Suprapubic skin (tissue), 4 donors: ENCODE measurements around the gene HTR3B. TPM values are rescaled to one million over a fixed set of nuclear protein-coding genes. Genes with fewer than 3 reads are reported as not detected.

Experiments used
- DNase-seq, 2 donors: peaks; one replicate each; pipeline ENCODE4 v3.0.0-alpha.2; 2019; ENCODE audit warnings: low spot score in 2 of 2
- H3K27ac ChIP-seq: fragments of 200-600 bp; sonication (generic); one replicate; pipeline ENCODE4 v1.5.1; 2019
- H3K27me3 ChIP-seq: fragments of 200-600 bp; sonication (generic); one replicate; pipeline ENCODE4 v1.5.1; 2019
- H3K36me3 ChIP-seq: fragments of 200-600 bp; sonication (generic); one replicate; pipeline ENCODE4 v1.5.1; 2019
- H3K4me1 ChIP-seq: fragments of 200-600 bp; sonication (generic); one replicate; pipeline ENCODE4 v1.5.1; 2019
- H3K4me3 ChIP-seq: fragments of 200-600 bp; sonication (generic); one replicate; pipeline ENCODE4 v1.5.1; 2019; ENCODE audit warnings: mild to moderate bottlenecking
- H3K9me3 ChIP-seq: fragments of 200-600 bp; sonication (generic); one replicate; pipeline ENCODE4 v1.5.1; 2019
- CTCF ChIP-seq, 2 donors: fragments of 200-600 bp in 1 of 2; fragments of 450-650 bp in 1 of 2; sonication (generic) in 1 of 2; IDR thresholded peaks; one replicate each; pipeline ENCODE4 v1.5.1; 2016 to 2019; ENCODE audit warnings: antibody characterized with exemption in 2 of 2, mild to moderate bottlenecking in 1 of 2, moderate library complexity in 1 of 2
- EP300 ChIP-seq: sonication (generic); formaldehyde crosslinking; IDR thresholded peaks from one replicate; pipeline ENCODE4 v1.6.1; 2017; ENCODE audit warnings: antibody characterized with exemption
- POLR2A ChIP-seq, 2 donors: fragments of 450-650 bp; IDR thresholded peaks; one replicate each; pipeline ENCODE4 v1.6.1; 2017; ENCODE audit warnings: antibody characterized with exemption in 2 of 2, mild to moderate bottlenecking in 2 of 2, moderate library complexity in 2 of 2
- POLR2AphosphoS5 ChIP-seq, 3 donors: sonication (generic); formaldehyde crosslinking; IDR thresholded peaks; one replicate each; pipeline ENCODE4 v1.6.1; 2017; ENCODE audit warnings: antibody characterized with exemption in 3 of 3
- WGBS: methylation state at CpG from one replicate; pipeline ENCODE4 v1.1.5; 2018; 5-methylcytosine and 5-hydroxymethylcytosine counted together
- total RNA-seq, 4 donors: library from RNA; depleted of rRNA; stranded (reverse); fragments of >200 nt; gene quantifications; one replicate each; pipeline ENCODE4 v1.1.0, GENCODE V29; 2016

HTR3B gene
- total RNA-seq, 4 donors from 2014 or later: not detected

GRCh38 chr11:113947994-113948393 is 43.4 kb downstream of the HTR3B start:
- Histone ChIP-seq H3K27me3 (peaks cover 23% of the 10 kb centered on the region), H3K27ac (no peak overlapping the region), H3K4me3 (no peak overlapping the region), H3K9me3 (no peaks in the 10 kb centered on the region), H3K4me1 (no peaks in the 10 kb centered on the region), H3K36me3 (no peaks in the 10 kb centered on the region)
- TF ChIP-seq EP300 (no peak), POLR2A (IDR thresholded peaks at IDR 0.05) (no peak), CTCF (IDR thresholded peaks at IDR 0.05) (no peak), POLR2AphosphoS5 (IDR thresholded peaks at IDR 0.05) (no peak)
- no peak for DNase-seq
- 59% methylated on average over 4 of the region's 4 CpGs for WGBS

- no peak overlapping the region for H3K27ac ChIP-seq
- H3K27me3 ChIP-seq: peaks cover 28% of the 10 kb centered on the region
- TF ChIP-seq CTCF (IDR thresholded peaks at IDR 0.05) (no peak), EP300 (no peak), POLR2AphosphoS5 (IDR thresholded peaks at IDR 0.05) (no peak), POLR2A (IDR thresholded peaks at IDR 0.05) (no peak)
- H3K9me3 ChIP-seq: no peaks in the 10 kb centered on the region
- WGBS: 80% methylated on average over 4 of the region's 4 CpGs
- H3K4me1 ChIP-seq: no peaks in the 10 kb centered on the region
- DNase-seq: no peak
- no peak overlapping the region for H3K4me3 ChIP-seq
- H3K36me3 ChIP-seq: no peaks in the 10 kb centered on the region
These were observed 45.3 kb downstream of the HTR3B start for GRCh38 chr11:113949891-113950290.

- WGBS: 35% methylated on average over 5 of the region's 5 CpGs
- Histone ChIP-seq H3K27ac (no peak overlapping the region), H3K4me3 (no peak overlapping the region), H3K27me3 (peaks cover 28% of the 10 kb centered on the region), H3K36me3 (no peaks in the 10 kb centered on the region), H3K4me1 (no peaks in the 10 kb centered on the region), H3K9me3 (no peaks in the 10 kb centered on the region)
- DNase-seq: no peak
- no peak for TF ChIP-seq POLR2A (IDR thresholded peaks at IDR 0.05)
These were observed 46.9 kb downstream of the HTR3B start for GRCh38 chr11:113951537-113951936.

- Histone ChIP-seq H3K36me3 (no peaks in the 10 kb centered on the region), H3K27me3 (peaks cover 30% of the 10 kb centered on the region), H3K4me1 (no peaks in the 10 kb centered on the region), H3K27ac (no peak overlapping the region), H3K9me3 (no peaks in the 10 kb centered on the region), H3K4me3 (no peak overlapping the region)
- WGBS: 40% methylated on average over 8 of the region's 10 CpGs
- no peak for DNase-seq
- no peak for TF ChIP-seq POLR2A (IDR thresholded peaks at IDR 0.05)
- no peak for TF ChIP-seq EP300
- no peak for TF ChIP-seq POLR2AphosphoS5 (IDR thresholded peaks at IDR 0.05)
- no peak for TF ChIP-seq CTCF (IDR thresholded peaks at IDR 0.05)
These were observed 47.5 kb downstream of the HTR3B start for GRCh38 chr11:113952070-113952469.

- Histone ChIP-seq H3K4me3 (no peak overlapping the region), H3K9me3 (no peaks in the 10 kb centered on the region), H3K36me3 (no peaks in the 10 kb centered on the region), H3K4me1 (no peaks in the 10 kb centered on the region), H3K27me3 (peaks cover 35% of the 10 kb centered on the region), H3K27ac (no peak overlapping the region)
- no peak for DNase-seq
- TF ChIP-seq EP300: no peak
- TF ChIP-seq POLR2A (IDR thresholded peaks at IDR 0.05): no peak
- no peak for TF ChIP-seq CTCF (IDR thresholded peaks at IDR 0.05)
- no peak for TF ChIP-seq POLR2AphosphoS5 (IDR thresholded peaks at IDR 0.05)
- 75% methylated on average over 10 of the region's 10 CpGs for WGBS
These were observed 48.0 kb downstream of the HTR3B start for GRCh38 chr11:113952588-113952987.

- no peak for DNase-seq
- Histone ChIP-seq H3K27me3 (peaks cover 36% of the 10 kb centered on the region), H3K36me3 (no peaks in the 10 kb centered on the region), H3K27ac (no peak overlapping the region), H3K4me1 (no peaks in the 10 kb centered on the region), H3K9me3 (no peaks in the 10 kb centered on the region), H3K4me3 (no peak overlapping the region)
- 56% methylated on average over 6 of the region's 6 CpGs for WGBS
- no peak for TF ChIP-seq CTCF (IDR thresholded peaks at IDR 0.05)
- TF ChIP-seq POLR2AphosphoS5 (IDR thresholded peaks at IDR 0.05): no peak
- no peak for TF ChIP-seq POLR2A (IDR thresholded peaks at IDR 0.05)
- TF ChIP-seq EP300: no peak
These were observed 49.6 kb downstream of the HTR3B start for GRCh38 chr11:113954235-113954634.
